Stimulated activated CD8-positive, alpha-beta memory T cell treated with anti-CD3 and anti-CD28 coated beads, Interleukin-7, amount 100 ng/mL, for 48 hours (primary cell): Measurements from ENCODE around the gene NTRK1.

Experiments used
- DNase-seq, 2 donors: peaks; one replicate each; pipeline ENCODE4 v3.0.0-alpha.2; 2020; ENCODE audit warnings: low read depth in 1 of 2; ENCODE audit errors: extremely low read depth in 1 of 2

Gene NTRK1

GRCh38 chr1:156877433-156878170 lies 16.9 kb downstream of the NTRK1 start:
- DNase-seq = no peak

GRCh38 chr1:156879876-156880275 lies 19.2 kb downstream of the NTRK1 start:
- DNase-seq = no peak

GRCh38 chr1:156880473-156880872 lies 19.8 kb downstream of the NTRK1 start:
- DNase-seq = no peak

- DNase-seq = no peak
Measured at GRCh38 chr1:156881101-156881500, 20.4 kb downstream of the NTRK1 start.

GRCh38 chr1:156881663-156882062 lies 21.0 kb downstream of the NTRK1 start:
- no peak for DNase-seq

DNA sequence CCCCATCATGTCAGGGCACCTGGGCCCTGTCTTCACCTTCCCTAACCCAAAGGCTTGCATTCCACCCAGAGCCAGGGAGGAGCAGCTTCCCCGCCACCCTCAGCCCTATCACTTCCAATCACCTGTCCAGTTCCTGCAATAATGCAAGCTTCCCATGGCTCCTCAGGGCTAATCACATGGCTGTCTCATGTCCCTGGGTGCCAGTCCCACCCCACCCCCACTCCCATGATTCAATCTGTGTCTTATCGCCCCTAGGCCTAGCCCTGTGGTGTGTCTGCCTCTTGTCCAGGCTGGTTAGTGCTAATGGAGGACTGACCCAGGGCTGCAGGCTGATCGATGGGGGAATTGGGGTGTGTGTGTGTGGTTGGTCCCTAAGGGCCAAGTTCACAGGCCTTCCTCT lies 21.9 kb downstream of the NTRK1 start:
- no peak for DNase-seq

GRCh38 chr1:156883919-156884318 lies 23.3 kb downstream of the NTRK1 start:
- no peak for DNase-seq

DNA sequence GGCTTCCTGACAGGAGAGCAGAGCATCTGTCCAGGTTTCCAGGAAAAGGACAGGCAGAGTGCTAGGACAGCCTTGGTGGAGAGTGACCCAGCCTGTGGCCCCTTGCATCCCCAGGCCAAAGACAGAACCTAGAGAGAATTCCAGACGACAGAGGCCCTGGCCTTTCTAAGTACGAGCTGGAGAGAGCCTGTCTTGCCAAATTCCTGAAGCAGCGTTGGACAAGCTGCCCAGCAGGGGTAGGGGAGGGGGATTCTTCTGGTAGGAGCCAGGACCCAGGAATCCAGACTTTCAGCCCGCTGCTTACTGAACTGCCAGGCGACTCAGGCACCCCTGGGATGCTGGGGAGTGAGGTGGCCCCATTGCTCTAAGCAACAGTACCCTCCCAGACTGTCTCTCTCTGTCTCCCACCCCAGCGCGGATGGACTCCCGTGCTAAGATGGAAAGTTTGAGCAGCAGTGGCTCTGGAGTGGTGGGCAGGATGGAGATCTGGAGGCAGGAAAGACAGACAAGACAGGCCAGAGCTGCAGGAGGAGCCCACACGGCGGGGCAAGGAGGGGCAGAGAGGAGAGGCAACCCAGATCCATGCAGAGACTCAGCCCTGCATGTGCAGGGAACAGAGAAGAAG lies 24.0 kb downstream of the NTRK1 start:
- no peak for DNase-seq

DNA sequence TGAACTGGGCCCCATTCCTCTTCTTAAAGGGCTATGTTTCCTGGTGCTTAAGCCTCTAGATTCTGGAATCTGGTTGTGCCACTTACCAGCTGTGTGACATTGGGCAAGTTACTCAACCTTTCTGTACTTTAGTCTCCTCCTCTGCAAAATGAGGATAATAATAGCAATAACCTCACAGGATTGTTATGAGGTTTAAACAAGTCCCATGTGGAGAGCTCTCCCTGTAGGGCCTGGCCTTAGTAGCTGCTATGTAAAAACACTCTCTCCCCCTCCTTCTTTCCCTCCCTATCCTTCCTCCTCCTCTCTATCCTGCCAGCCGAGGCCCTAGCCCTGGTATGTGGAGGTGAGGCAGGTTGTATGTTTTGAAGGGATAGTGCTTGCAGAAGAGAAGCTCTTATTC lies 24.6 kb downstream of the NTRK1 start:
- no peak for DNase-seq

DNA sequence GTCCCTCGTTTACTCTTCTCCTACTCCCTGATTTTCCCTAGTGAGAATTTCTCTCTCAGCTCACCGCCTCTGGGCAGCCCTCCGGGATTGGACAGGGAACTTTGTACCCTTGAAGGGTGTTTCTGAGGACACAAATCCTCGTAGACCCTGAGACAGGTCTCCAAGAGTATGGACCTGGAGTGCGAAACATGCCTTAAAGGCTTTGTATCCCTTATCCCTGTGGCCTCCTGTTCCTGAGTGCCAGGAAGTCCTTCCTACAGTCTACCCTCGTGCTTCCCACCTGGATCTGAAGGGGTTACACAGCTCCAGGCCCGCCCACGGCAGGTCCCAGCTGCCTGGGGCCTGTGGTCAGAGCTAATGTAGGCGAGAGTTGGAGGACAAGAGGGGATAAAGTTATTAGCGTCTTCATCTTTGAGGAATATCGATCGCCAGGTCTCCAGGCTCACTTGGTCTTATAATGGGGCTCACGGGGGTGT lies 25.3 kb downstream of the NTRK1 start:
- no peak for DNase-seq

- no peak for DNase-seq
Measured at GRCh38 chr1:156886583-156887281, 26.1 kb downstream of the NTRK1 start.

GRCh38 chr1:156887317-156887716 lies 26.7 kb downstream of the NTRK1 start:
- no peak for DNase-seq

GRCh38 chr1:156887734-156888133 lies 27.1 kb downstream of the NTRK1 start:
- DNase-seq = no peak

- peak; percentile 19 to 39 for DNase-seq
Measured at GRCh38 chr1:156889802-156890580, 29.3 kb downstream of the NTRK1 start.

- DNase-seq = peak; percentile 68 to 80
Measured at GRCh38 chr1:156892190-156893047, 31.8 kb downstream of the NTRK1 start.

DNA sequence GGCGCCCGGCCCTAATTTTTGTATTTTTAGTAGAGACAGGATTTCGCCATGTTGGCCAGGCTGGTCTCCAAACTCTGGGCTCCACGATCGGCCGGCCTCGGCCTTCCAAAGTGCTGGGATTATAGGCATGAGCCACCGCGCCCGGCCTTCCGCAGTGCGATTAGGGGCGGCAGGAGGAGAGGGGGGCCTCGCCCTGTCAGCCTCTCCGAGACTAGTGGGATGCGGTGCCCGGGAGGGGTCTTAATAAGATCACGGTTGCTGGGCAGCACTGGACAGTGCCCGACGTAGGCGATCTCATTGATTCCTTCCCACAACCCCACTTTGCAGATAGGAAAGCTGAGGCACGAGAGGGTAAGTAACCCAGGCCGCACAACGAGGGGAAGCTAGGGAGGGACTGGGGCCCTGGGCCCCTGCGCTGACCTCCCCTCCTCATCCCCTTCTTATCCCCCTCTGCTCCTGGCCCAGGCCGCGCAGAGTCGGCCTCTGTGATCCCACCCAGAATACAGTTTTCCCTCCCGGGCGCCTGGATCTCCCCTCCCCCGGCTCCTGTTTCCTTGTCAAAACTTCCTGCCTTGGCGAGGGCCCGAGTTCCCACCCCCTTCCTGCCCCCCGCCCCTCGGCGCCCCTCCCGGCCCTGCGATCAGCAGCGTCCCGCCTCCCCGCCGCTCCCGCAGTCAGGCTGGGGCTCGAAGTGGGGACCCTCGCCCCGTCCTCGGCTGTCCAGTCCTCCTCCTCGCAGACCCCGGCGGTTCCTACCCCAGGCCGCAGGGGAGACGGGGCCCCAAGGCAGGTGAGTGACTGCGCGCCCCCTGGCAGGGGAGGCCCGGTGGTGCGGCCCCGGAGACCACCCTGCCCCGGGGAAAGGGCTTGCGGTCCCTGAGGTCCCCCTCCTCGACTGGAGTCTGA lies 32.6 kb downstream of the NTRK1 start, which contains the start of gene PEAR1:
Gene PEAR1 (plus strand): TSS at position 671 of the 906 bp plus-strand sequence. CDS start 10,209 bp downstream, outside the sequence.
- DNase-seq = no peak

DNA sequence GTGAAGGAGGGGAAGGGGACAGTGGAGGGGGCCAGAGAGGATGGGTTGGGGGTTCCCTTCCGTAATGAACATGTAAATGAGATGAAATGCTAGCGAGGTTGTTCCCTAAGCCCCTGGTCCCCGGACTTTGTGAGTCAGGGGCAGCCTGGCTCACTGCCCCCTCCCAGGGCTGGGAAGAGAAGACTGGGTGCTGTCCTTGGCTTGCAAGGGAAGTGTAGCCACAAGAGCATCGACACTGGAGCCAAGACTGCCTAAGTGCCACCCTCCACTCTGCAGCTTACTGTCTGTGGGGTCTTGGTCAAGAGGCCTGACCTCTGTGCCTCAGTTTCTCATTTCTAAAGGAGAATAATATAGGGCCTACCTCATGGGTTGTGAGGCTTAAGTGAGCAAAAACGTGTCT lies 33.3 kb downstream of the NTRK1 start:
- no peak for DNase-seq

DNA sequence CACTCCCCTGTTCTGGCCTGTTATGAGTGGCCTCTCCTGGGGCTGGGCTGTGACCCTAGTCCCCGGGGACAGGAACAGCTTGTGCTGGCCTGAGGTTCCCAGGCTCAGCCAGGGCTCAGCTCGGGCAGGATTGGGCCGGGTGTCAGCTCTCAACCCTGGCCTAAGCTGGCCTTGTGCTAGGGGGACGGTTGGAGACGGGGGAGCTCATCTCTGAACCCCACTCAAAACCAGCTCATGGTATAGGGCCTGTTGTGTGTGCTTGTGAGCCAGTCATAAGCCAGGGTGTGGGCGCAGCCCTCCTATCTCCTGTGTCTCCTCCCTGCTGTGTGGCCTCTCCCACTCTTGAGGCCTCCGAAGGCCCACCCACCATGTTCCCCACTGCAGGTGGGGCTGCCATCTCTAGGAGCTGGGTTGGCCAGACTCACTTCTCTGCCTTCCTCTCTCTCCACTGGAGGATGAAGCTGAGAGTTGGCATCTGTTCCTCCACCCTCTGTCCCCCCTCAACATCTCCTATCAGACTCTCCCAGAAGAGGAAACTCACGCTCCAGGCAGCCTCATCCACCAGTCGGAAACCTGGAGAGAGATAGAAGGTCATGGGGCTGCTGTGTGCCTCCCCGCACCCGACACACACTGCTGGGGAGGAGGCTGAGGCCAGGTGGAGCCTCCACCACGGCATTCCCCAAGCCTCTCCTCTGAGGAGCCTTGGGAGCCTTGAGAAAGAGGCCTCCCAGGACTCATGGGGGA lies 34.2 kb downstream of the NTRK1 start:
- DNase-seq = no peak
